ENCODE data around the gene PUM2. TPM values are rescaled to one million over a fixed set of nuclear protein-coding genes. Genes with fewer than 3 reads are reported as not detected.

PUM2 gene
- total and polyA plus RNA-seq, 7 donors: 13.0 to 61.7 (median 43.9) TPM

DNA sequence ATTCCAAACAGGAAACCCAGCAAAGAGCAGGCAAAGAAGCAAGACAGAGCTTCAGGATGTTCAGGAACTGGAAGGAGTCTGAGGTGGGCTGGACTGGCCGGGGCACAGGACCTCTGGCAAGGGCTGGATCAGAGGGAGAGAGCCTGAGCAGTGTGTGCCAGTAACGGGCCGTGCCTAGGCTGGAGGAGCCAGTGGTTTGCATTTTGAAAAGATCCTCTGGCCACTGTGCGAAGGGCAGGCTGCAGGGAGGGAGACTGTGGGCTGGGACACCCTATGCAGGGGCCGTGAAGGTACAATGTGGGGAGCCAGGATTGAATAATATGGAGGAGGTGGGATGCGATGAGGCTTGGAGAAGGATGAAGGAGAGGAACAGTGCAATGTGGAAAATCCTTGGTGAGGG lies 119.5 kb downstream of the PUM2 start:
- H3K9me3 ChIP-seq: no peaks in the 10 kb centered on the region
- no peak for ATAC-seq
- DNase-seq: no peak
- no peaks in the 10 kb centered on the region for H3K36me3 ChIP-seq (ENCODE audit: insufficient read depth in 1 of 2, low read depth in 1 of 2)
- peaks cover 0 to 6% (median 0%) of the 10 kb centered on the region in 3 donors for H3K27me3 ChIP-seq (ENCODE audit: insufficient read depth in 3 of 3, low read length in 2 of 3)
- no peaks in the 10 kb centered on the region for H3K4me1 ChIP-seq
- no peak overlapping the region for H3K27ac ChIP-seq
- no peak overlapping the region for H3K4me3 ChIP-seq
- 75 to 80% (median 79%) methylated on average over 6 of the region's 6 CpGs for WGBS, 3 donors
- intact Hi-C loops (cut with DNase I): no loop called here
- TF ChIP-seq, protein P1, sequence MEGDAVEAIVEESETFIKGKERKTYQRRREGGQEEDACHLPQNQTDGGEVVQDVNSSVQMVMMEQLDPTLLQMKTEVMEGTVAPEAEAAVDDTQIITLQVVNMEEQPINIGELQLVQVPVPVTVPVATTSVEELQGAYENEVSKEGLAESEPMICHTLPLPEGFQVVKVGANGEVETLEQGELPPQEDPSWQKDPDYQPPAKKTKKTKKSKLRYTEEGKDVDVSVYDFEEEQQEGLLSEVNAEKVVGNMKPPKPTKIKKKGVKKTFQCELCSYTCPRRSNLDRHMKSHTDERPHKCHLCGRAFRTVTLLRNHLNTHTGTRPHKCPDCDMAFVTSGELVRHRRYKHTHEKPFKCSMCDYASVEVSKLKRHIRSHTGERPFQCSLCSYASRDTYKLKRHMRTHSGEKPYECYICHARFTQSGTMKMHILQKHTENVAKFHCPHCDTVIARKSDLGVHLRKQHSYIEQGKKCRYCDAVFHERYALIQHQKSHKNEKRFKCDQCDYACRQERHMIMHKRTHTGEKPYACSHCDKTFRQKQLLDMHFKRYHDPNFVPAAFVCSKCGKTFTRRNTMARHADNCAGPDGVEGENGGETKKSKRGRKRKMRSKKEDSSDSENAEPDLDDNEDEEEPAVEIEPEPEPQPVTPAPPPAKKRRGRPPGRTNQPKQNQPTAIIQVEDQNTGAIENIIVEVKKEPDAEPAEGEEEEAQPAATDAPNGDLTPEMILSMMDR (IDR thresholded peaks at IDR 0.05): no peak

DNA sequence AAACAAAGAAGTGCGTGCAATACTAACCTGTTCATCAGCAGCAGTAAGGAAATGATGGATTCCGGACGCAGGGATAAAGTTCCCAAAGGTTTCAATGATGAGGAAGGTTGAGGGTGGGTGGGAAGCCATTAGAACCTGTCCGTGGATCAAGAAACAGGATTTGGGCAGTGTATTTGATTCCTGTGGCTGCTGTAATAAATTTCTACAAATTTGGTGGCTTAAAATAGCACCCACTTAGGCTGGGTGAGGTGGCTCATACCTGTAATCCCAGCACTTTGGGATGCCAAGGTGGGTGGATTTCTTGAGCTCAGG lies 120.6 kb downstream of the PUM2 start:
- ATAC-seq (no peak), DNase-seq (no peak)

DNA sequence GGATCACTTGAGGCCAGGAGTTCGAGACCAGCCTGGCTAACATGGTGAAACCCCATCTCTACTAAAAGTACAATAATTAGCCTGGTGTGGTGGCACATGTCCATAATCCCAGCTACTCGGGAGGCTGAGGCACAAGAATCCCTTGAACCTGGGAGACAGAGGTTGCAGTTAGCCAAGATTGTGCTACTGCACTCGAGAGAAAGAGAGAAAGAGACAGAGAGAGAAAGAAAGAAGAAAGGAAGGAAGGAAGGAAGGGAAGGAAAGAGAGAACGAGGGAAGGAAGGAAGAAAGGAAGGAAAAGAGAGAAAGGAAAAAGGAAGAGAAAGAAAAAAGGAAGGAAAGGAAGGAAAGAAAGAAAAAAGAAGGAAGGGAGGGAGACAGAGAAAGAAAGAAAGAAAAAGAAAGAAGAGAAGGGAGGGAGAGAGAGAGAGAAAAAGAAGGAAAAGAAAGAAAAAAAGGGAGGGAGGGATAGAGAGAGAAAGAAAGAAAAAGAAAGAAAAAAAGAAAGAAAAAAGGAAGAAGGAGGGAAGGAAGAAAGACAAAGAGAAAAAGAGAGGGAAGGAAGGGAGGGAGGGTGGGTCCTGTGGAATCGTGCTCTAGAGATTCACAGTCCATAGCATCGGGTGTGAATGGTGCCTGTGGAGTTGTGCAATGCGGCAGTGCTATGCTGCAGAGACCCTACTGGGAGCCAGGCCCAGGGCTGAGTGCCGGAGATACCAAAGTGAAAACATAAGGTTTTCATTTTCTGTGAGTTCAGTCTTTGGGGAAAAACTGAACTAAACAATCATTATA lies 121.1 kb downstream of the PUM2 start:
- ATAC-seq (no peak), DNase-seq (no peak)
- H3K36me3 ChIP-seq (ENCODE audit: insufficient read depth in 1 of 2, low read depth in 1 of 2): no peaks in the 10 kb centered on the region
- intact Hi-C loops (cut with DNase I): no loop called here
- 77 to 79% (median 79%) methylated on average over 8 of the region's 8 CpGs for WGBS, 3 donors
- no peaks in the 10 kb centered on the region for H3K4me1 ChIP-seq
- H3K4me3 ChIP-seq: no peak overlapping the region
- no peaks in the 10 kb centered on the region for H3K9me3 ChIP-seq
- TF ChIP-seq, protein P1 (IDR thresholded peaks at IDR 0.05): no peak
- peaks cover 0 to 6% (median 0%) of the 10 kb centered on the region in 3 donors for H3K27me3 ChIP-seq (ENCODE audit: insufficient read depth in 3 of 3, low read length in 2 of 3)
- H3K27ac ChIP-seq: no peak overlapping the region

More for the DNA sequence above, 120.6 kb downstream of the PUM2 start:
- Histone ChIP-seq H3K27me3 (ENCODE audit: insufficient read depth in 3 of 3, low read length in 2 of 3) (peaks cover 0 to 6% (median 0%) of the 10 kb centered on the region in 3 donors), H3K4me1 (no peaks in the 10 kb centered on the region), H3K4me3 (no peak overlapping the region), H3K36me3 (ENCODE audit: insufficient read depth in 1 of 2, low read depth in 1 of 2) (no peaks in the 10 kb centered on the region), H3K27ac (no peak overlapping the region), H3K9me3 (no peaks in the 10 kb centered on the region)
- WGBS, 3 donors: 81 to 89% (median 87%) methylated on average over 4 of the region's 4 CpGs
- intact Hi-C loops (cut with DNase I): no loop called here
- TF ChIP-seq, protein P1 (IDR thresholded peaks at IDR 0.05): no peak

DNA sequence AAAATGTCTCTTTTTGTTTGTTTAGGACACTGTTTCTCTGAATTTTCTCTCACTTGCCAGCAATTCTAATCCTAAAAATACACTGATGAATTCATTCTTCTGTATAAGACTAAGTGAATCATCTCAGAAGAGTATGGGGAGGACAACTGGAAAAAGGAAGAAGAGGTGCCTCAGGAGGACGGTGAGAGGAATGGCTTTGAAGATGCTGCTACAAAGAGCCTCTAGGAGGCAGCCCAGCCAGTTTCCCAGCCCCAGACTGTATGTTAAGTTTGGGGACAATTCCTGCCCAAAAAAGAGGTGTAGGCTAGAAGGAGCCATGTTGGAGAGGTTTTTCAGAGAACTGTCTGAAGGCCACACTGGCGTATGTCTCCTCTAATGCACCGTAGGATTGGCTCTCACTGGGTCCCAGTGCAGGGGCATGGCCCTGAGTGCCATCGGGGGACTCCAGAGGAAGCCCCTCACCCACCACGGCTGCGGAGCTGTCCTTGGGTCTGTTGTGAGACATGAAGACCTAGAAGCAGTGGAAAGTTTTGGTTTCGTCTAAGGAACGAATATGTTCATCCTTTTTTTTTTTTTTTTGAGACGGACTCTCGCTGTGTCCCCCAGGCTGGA lies 122.6 kb downstream of the PUM2 start:
- Histone ChIP-seq H3K9me3 (no peaks in the 10 kb centered on the region), H3K4me3 (no peak overlapping the region), H3K4me1 (peaks cover 5% of the 10 kb centered on the region), H3K36me3 (ENCODE audit: insufficient read depth in 1 of 2, low read depth in 1 of 2) (no peaks in the 10 kb centered on the region), H3K27me3 (ENCODE audit: insufficient read depth in 3 of 3, low read length in 2 of 3) (peaks cover 0 to 15% (median 6%) of the 10 kb centered on the region in 3 donors), H3K27ac (no peak overlapping the region)
- TF ChIP-seq, protein P1 (IDR thresholded peaks at IDR 0.05): no peak
- ATAC-seq (no peak), DNase-seq (no peak)
- 90 to 93% (median 91%) methylated on average over 10 of the region's 10 CpGs for WGBS, 3 donors
- intact Hi-C loops (cut with DNase I): no loop called here

All from psoas muscle (tissue), 8 donors.